GM19468 (cell line): ENCODE results near the gene BTBD2.
"Not testable (repeated sequence)": the region's sequence is repeated elsewhere in the genome, so short reads cannot be mapped to it uniquely, and the experiment has no call there.

Experiments
- ATAC-seq: cut with Tn5 transposase; IDR thresholded peaks from one replicate; pipeline ENCODE4 v1.9.1; 2021; ENCODE audit warnings: mild to moderate bottlenecking, moderate library complexity, moderate number of reproducible peaks; ENCODE audit not compliant: unreplicated experiment; ENCODE audit errors: extremely low read depth

Gene BTBD2

DNA sequence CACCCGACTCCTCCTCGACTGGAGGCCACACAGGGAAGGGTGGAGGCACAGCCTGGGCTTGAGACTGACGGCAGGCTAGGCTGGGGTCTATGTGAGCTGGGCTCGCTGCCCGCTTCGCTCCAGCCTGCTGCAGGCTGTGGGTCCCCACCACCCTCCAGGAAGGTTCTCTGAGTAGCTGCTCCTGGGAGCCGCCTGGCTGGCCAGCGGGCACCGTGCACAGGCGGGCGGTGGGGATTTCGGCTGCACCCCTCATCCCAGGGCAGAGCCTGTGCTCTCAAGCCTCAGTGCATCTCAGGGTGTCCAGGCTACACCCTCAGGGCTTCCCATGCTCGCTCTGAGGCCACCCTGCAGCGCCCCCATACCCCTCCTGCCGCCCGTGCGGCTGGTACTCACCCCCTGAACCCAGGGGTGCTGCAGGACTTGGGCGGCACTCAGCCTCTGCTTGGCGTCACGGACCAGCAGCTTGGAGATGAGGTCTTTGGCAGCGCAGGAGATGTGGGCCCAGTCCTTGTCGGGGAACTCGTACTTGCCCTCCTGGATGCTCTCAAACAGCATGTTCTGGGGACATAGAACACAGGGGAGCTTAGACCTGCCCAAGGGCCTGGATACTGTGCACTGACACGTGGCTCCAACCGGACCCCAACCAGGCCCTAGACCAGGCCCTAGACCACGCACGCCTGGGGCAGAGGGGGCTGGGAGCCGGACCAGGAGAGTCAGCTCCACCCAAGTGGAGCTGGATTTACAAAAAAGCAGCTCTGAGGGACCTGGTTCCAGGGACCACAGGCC, 25.3 kb upstream of the BTBD2 start:
- no peak for ATAC-seq

DNA sequence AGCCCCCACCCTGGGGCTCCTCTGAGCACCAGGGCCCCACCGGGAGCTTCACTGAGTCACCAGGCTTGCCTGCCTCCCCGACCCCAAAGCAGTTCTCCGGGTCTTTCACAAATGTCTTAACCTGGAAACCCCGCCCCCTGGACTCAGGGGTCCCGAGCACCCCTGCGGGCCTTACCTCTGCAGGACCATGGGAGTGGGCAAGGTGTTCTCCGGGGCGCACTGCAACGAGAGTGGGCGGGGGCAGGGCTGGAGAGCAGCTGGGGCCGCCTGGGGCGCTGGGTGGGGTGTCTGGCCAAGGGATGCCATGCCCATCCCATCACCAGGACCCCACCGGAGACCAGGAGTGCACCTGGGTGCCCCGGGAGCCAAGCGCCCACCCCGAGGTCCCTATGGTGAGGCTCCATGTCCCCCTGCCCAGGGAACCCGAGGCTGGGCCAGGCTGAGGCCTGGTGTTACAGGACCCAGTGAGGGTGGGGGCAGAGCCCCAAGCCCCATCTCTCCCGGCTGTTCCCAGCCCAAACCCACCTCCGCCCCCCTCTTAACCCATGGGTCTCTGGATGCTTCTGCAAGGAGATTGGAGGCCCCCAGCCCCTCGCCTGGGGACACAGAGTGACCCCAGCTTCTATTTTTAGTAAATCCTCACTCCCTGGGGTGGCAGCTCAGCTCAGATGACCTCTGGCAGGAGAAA, 24.6 kb upstream of the BTBD2 start:
- ATAC-seq: no peak

DNA sequence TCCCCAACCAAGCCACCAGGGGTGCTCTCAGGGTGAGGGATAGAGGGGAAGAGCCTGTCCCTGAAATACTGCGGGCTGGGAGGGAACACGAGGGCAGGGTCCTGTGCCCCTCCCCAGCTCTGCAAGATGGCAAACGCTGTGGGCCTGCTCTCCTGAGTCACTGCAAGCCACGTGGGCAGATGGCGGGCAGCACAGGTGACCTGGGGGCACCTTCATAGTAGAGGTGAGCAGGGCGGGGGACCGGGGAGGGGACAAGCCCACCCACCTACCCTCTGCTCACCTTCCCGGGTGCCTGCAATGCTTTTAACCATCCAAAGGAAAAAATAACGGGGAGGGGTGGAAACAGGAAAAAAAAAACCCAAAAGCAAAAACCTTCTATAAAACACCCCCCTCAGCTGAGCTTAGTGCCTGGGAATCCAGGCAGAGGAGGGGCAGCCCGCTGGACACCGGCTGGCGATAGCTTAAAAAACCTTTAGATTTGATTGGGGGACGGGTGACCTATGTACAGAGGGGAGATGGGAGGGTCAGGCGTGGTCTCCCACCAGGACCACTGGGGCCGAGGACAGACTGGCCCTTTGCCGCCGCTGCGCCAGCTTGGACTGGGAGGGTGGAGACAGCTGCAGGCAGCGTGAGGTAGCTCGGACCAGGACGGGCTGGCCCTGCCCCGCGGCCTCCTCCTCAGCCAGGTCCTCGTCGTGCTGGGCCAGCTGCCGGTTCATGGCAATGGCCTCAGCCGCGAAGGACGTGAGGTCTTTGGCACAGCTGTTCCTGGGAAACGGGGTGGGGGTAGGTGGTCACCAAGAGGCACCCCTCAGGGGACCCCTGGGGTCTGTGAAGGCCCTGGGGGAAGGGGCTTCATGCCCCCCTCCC, 23.8 kb upstream of the BTBD2 start:
- no peak for ATAC-seq

GRCh38 chr19:2038284-2039088, 23.0 kb upstream of the BTBD2 start:
- no peak for ATAC-seq

- ATAC-seq: no peak
Observed at GRCh38 chr19:2037651-2038255, 22.2 kb upstream of the BTBD2 start.

GRCh38 chr19:2036424-2036823, 20.9 kb upstream of the BTBD2 start:
- ATAC-seq: no peak

DNA sequence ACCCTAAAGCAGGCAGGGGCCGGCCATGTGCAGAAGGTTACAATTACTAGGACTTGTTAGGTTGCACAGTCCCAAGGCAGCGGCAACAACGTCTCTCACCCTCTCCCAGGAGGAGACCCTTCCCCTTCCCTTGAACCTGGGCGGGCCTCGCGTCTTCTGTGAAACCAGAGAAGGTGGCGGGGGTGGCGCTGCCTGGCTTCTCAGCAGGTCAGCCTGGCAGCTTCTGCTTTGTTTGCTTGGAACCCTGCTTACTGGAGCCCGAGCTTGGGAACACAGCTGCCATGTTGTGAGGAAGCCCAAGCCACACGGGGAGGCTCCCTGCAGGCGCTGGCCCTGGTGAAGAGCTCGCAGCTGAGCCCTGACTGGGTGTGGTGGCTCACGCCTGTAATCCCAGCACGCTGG, 20.1 kb upstream of the BTBD2 start:
- no peak for ATAC-seq

- no peak for ATAC-seq
Observed at GRCh38 chr19:2034729-2035589, 19.4 kb upstream of the BTBD2 start.

DNA sequence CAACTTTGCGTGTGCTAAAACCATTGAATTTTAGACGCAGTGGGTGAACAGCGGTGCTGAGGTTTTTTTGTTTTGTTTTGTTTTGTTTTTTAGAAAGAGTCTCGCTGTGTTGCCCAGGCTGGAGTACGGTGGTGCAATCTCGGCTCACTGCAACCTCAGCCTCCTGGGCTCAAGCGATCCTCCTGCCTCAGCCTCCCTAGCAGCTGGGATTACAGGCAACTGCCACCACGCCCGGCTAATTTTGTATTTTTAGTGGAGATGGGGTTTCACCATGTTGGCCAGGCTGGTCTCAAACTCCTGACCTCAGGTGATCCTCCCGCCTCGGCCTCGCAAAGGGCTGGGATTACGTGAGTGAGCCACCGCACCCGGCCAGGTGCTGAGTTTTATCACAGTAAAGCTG, 18.7 kb upstream of the BTBD2 start:
- ATAC-seq: not testable (repeated sequence)

DNA sequence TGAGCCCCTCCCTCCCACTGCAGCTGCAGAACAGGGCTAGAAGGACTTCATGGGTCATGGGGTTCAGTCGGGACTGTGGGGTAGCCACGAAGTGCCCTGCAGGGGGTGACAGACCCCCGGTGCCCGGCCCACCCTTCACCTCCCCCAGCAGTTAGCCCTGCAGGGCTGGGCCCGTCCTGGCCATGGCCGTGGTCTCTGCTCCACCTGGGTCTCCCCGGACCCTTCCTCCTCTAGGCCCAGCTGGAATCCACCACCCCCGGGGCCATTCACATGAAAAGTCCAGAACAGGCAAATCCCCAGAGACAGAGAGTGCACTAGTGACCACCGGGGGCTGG, 18.3 kb upstream of the BTBD2 start:
- ATAC-seq: no peak

- no peak for ATAC-seq
Observed at GRCh38 chr19:2033115-2033824, 17.8 kb upstream of the BTBD2 start.

- no peak for ATAC-seq
Observed at GRCh38 chr19:2032296-2032941, 16.9 kb upstream of the BTBD2 start.

GRCh38 chr19:2027361-2027760, 11.8 kb upstream of the BTBD2 start:
- no peak for ATAC-seq

DNA sequence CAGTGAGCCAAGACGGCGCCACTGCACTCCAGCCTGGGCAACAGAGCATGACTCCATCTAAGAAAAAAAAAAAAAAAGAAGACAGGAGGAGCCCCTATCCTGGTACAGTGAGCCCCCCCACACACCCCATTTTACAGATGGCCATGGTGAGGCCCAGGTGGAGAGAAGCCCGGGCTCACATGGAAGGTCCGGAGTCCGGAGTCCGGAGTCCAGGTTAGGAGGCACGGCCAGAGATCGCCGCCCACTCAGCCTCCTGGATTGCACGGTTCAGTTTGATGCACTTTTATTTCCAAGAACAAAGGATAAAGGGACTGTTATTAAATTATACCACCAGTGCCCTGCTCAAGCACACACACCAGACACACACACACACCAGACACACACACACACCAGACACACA, 11.3 kb upstream of the BTBD2 start:
- ATAC-seq: no peak

GRCh38 chr19:2022289-2022688, 6.8 kb upstream of the BTBD2 start:
- ATAC-seq: no peak

GRCh38 chr19:2021453-2022140, 6.1 kb upstream of the BTBD2 start:
- ATAC-seq: no peak

- ATAC-seq: no peak
Observed at GRCh38 chr19:2018752-2019151, 3.2 kb upstream of the BTBD2 start.
